GM18517 (cell line): ENCODE data around the gene COL23A1.

Source experiments
- ATAC-seq: cut with Tn5 transposase; IDR thresholded peaks from one replicate; pipeline ENCODE4 v1.9.1; 2021; ENCODE audit warnings: mild to moderate bottlenecking, moderate library complexity; ENCODE audit not compliant: unreplicated experiment

COL23A1 gene

DNA sequence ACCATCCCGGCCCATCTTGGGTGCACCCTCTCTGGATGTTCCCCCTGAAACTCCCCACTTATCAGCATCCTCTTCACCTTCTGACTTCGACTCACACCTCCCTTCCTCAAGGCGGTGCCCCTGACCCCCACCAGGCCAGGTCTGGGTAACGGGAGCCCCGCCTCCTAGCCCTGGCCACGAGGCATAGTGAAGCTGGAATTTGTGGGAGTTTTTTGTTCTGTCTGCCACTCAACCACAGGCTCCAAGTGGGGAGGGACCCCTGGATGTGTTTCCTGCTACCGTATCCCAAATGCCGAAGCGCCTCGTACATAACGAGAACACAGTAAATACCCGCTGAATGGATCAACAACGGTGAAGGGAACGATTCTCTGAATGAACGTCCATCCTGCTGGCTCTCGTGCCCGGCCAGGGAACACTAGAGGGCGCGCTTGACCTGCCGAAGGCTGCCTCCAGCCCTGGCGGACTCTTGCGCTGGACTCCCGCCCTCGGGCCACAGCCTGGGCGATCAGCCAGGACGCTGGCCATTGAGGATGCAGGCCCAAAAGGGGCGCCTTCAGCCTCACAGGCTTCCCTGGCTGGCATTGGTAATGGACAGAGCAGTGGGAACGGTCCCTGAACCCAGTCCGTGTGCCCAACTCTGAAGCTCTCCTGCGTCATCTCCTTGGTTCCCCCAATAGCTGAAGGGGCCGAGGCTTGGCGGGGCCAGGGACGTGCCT, 310.3 kb downstream of the COL23A1 start:
- no peak for ATAC-seq

DNA sequence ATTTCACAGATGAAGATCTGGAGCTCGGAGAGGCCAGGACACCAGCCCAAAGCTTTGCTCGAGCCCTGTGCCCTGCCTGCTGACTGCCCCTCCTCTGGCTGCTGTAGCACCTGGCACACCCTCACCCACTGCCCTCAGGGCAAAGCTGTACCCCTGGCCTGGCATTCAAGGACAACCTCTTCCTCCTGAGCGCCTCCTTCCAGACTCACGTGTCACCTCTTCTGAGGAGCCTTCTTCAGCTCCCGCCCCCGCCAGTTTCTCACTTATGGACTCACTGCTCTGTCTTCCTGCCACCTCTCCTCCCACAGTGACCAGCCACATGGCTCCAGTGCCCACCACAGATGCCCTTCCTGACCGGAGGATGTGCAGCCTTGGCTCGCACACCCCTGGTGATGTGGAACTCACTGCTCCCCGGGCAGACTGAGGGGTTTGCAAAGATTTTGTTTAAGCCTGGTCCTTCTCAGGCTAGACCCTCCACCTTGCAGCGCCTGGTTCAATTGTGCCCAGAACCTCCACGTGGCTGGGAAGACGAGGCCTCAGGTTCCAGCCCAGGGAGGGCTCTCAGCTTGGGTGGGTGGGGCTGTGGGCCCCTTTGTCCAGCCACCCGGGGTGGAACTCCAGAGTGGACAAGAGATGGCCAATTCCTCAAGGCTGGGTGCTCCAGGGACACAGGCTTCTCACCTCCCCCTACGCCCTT, 311.0 kb downstream of the COL23A1 start:
- ATAC-seq: no peak

DNA sequence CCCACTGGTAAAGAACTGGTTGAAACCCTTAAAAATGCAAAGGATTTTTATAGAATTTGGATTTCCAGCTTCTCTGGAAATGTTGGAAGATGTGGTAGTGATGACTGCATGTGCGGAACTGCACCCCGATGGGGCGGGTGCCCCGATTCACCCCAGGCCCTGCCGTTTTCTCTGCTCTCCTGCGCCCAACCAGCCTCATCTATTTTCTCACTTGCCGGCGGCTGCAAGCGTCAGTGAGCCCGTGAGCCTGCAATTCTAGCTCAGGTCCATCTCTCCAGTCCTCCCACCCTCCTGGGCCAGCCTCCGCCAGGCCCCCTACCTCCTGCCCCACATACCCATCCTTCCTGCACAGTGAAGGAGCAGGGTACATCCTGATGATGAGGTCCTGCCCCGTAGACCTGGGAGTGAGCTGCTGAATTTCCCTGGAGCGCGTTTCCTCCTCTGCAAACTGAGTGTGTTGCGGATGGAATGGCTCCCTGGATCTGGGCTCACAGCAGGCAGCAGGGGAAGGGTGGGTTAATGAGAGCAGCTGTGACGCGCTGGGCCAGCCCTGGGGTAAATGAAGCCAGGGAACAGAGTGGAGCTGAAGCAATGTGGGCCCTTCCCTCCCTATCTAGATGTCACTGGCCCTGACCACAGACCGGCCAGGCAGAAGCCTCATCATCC, 311.7 kb downstream of the COL23A1 start:
- ATAC-seq: no peak

DNA sequence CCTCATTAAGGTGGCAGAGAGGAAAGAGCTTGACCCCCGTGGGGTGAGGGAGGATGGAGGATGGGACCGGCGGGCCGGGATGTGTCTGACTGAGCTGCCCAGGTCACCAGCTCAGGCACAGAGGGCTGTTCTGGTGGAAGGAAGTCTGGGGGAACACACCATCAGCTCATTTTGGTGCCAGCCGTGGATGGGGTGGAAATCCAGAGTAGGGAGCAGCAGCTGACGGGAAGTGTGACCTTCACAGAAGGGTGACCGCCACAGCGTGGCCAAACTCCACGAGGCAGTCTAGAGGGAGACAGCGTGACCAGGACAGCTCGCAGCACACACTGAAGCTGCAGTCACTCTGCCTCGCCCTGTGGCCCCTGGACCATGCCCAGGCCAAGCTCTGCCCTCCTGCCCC, 312.3 kb downstream of the COL23A1 start:
- ATAC-seq: no peak

DNA sequence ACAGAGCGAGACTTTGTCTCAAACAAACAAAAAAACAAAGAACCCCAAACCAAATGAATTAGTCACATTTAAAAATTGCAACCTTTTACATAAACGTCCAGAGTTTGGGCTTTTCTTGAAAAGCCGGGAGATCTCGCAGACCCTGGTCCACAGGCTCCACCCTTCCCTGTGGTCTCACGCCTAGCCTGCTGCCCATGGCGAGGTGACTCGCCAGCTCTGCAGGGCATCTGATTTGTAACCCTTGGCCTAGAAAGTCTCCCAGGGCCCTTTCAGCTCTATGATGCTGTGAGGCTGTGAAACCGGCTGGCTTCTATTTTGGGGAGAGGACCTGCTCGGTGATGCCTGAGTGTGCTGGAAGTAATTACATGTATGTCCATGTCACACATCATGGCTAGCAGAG, 312.8 kb downstream of the COL23A1 start:
- ATAC-seq: no peak

DNA sequence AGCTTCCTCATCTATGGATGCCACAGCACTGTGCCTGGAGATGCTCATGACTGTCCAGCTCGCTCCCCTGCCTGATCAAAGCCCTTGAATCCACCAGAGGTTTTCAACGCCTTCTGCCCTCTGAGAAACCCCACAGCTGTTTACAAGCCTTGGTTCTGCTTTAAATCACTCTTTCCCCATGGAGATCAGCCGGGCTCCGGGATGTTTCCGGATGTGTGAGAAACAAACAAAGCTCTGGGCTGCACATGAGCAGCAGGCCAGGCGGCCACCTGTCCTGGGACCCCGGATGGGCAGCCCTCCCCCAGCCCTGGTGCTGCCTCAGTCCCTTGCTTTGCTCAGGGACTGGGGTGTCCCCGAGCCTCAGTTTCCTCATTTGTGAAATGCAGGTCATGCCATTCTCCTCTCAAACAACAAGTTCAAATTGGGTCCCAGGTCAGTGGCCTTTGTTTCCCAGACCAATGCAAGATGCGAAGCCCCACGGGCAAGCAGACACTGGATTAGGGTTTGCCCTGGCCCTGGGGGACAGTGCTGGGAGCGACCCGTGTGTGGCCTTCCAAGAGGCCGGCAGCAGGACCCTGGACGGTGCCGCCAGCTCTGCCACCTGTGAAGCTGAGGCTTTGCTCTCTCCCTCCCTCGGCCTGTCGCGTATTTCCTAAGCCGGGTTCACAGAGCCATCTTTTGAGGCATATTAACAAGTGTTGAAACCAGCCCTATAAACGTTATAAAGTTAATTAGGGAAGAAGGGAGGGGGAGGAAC, 315.2 kb downstream of the COL23A1 start:
- no peak for ATAC-seq

DNA sequence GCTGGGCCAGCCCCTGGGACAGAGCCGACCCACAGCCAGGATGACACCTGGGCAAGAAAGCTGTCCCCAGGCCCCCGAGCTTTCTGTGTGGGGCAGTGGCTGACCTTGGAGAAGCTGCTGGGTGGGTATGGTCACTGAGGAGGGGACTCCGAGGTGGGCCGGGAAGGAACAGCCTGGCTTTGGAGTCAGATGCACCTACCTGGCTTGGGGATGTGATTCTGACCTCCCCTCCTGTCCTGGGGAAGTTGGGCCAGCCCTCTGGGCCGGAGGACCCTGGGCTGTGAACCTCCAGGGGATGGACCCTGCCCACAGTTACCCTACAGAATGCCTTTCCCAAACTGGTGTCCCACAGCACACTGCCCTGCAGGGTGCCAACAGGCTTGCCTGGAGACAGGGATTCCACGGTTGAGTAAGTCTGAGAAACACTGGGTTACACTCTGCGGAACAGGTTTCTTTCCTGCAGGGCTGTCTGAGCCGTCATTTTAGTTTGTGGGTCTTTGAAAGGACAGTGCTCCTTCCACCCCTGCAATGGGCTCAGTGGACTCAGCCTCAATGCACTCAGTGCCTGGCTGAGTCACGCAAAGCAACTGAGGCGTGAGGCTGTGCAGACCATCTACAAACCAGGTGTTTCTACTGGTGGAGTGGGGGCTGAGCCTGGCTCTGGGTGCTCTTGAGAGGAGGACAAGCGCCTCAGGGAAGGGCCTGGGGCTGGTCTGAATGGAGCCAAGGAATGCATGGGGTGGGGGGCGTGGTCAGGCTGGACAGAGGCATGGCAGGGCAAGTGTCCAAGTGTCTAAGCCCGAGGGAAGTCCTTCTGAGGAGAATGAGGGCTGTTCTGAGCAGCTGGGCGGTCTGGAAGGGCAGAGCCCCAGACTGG, 316.3 kb downstream of the COL23A1 start:
- ATAC-seq: no peak

DNA sequence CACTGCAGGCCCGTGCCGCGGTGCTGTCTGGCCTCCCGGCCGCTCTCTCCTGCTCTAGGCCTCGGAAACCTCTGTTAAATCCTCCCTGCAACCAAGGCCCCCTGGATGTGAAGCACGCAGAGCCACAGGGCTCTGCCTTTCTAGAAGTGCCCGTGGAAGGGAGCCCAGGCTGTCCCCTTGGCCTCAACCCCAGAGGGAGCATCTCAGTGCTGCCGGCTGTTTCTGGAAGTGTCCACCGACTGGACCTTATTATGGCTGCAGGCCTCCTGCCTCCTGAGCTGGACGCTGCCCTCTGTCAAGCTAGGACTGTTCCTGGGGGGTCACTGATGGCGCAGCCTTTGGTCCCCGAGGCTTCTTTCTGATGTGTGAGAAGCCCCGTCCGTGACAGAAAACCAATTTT, 317.2 kb downstream of the COL23A1 start:
- no peak for ATAC-seq

DNA sequence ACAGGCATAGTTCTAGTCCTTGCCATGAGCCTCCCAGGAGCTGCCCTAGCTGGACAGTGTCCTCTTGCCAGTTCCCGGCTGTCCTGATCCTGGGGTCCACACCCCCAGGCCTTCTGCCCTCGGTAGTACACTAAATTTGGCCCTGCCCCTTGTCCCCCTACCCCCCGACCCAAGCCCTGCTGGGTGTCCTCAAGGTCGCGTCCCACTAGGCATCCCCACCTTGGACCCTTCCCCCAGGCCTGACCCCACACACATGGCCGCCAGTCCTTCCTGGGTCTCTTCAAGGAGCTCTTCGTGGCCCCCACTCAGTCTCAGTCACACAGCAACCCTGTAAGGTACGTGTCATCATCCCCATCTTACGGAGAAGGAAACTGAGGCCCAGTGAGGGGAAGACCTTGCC, 317.6 kb downstream of the COL23A1 start:
- ATAC-seq: no peak

DNA sequence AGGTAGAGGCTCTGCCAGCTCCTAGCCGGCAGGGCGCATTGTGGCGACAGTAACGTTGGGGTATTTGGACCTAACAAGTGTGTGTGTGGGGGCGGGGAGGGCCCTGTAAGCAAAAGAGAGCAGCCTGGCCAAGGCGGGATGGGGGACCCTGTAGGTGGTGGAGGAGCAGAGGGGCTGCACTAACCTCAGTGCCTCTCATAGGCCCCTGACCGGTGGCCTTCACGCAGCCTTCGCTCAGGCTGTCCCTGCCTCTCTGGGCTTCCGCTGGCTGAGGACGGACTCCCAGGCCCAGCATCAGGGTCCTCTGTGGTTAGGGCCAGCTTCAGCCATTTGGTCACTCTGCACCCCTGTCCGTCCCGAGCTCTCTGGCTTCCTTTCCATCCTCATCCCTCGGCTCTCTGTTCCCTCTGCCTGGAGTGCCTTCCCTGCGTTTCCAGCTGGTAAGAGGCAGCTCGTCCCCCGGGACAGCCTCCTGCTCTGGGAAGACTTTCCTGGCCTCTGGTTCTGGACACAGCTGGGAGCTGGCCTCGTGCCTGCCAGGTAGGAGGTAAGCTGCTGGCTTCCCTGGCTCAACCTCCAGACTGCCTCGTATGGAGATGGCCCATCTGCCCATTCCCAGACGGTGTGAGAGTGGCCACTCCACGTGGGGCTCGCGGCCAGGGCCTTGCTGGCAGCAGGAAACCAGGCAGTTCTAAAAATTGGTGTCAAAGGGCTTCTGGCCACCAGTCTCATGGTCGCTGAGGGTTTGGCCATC, 318.3 kb downstream of the COL23A1 start:
- ATAC-seq: no peak

DNA sequence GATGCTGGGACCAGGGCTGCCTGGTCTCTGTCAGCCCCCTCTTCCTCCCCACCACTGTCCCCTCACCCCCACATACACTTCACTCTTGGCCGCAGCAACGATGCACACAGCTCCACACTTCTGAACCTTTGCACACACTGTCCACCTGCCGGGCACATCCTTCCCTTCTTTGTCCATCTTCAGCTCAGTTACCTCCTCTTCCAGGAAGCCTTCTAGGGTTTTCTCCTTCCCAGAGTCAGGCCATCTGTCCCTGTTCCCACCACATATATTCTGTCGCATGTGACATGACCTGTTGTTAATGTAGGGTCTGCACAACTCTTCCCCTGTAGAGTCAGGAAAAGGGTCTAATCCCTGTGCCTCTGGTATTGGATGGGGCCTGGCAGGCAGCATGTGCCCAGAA, 319.0 kb downstream of the COL23A1 start:
- ATAC-seq: no peak

DNA sequence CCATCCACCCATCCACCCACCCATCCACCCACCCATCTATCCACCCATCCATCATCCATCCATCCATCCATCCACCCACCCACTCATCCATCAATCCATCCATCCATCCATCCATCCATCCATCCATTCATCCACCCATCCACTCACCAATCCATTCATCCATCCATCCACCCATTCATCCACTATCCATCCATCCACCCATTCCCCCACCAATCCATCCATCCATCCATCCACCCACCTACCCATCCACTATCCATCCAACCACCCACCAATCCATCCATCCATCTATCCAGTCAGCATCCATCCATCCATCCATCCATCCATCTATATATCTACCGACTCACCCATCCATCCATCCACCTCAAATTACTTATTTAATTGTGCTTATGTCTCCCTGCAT, 320.7 kb downstream of the COL23A1 start:
- no peak for ATAC-seq

DNA sequence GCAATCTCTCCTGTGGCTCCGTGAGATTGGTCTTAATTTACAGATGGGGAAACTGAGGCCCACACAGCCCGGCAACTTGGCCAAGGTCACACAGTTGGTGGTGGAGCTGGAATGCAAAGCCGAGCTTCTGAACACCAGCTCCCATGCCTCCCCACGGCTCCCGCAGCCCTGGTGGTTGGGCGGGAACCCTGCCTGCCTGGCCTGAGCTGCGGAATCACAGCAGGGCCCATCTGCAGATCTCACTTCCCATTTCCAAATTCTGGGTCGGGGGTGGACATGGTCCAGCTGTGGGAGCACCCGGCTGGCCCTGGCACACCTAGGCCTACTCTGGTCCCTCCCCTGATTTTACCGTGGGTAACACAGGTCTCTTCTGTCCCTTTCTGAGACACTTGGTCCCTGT, 322.3 kb downstream of the COL23A1 start:
- ATAC-seq: no peak

DNA sequence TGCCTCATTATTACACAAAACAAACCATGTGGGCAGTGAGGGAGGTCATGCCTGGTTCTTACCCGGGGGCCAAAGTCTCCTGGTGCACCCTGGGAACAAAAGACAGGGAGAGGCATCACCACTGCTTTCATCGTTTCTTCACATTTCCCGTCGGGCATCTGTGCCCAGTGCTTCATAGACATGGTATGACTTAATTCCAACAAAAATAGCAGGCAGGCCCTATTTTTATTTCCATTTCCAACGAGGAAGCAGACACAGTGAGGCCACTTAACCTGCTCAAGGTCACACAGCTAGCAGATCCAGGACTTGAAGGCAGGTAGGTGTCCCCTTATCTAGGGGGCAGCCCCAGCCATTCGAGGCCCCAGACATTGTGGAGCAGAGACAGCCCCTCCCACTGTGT, 322.9 kb downstream of the COL23A1 start:
- no peak for ATAC-seq

DNA sequence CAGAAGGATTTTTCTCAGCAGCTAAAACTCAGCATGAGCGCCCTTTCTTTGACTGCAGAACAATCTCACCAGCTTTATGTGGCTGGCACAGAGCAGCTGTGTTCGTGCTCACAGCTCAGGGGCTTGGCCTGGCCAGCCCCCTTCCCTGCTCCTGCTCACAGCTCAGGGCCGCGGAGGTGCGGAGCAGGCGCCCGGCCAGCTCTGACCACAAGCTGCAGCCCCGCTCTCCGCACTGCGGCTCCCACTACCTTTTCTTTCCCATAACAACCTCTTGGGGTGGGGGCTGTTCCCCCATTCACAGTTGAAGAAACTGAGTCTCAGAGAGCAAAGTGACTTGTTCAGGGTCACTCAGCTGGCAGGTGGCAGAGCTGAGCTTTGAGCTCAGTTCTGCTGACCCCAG, 323.6 kb downstream of the COL23A1 start:
- no peak for ATAC-seq

DNA sequence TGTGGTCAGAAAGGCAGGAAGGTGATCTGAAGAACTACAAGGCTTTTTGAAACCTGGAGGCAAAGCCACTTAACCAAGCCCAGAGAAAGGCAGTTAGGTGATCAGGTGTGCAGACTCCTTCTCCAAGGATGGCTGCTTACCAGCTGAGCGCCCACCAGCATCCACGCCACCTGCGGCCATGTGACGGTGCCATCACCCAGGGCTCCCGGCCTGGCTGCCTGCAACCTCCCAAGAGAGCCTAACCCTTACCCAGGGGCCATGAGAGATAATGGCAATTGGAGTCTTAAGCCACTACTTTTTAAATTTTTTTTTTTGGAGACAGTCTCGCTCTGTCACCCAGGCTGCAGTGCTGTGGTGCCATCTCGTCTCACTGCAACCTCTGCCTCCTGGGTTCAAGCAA, 324.4 kb downstream of the COL23A1 start:
- ATAC-seq: no peak

DNA sequence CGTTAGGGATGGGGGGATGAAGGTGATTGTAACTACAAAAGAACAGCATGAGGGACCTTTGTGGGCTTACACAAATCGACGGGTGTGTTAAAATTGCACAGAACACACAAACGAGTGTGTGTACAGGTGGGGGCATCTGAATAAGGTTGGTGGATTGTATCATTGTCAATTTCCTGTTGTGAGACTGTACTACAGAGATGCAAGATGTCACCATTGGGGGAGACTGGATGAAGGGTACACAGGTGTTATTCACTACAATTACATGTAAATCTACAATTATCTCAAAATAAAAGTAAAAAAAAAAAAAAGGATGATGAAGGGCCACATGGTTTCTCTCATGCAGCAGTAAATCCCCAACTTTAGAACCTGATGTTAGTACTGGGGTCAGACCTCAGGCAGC, 326.1 kb downstream of the COL23A1 start:
- no peak for ATAC-seq

DNA sequence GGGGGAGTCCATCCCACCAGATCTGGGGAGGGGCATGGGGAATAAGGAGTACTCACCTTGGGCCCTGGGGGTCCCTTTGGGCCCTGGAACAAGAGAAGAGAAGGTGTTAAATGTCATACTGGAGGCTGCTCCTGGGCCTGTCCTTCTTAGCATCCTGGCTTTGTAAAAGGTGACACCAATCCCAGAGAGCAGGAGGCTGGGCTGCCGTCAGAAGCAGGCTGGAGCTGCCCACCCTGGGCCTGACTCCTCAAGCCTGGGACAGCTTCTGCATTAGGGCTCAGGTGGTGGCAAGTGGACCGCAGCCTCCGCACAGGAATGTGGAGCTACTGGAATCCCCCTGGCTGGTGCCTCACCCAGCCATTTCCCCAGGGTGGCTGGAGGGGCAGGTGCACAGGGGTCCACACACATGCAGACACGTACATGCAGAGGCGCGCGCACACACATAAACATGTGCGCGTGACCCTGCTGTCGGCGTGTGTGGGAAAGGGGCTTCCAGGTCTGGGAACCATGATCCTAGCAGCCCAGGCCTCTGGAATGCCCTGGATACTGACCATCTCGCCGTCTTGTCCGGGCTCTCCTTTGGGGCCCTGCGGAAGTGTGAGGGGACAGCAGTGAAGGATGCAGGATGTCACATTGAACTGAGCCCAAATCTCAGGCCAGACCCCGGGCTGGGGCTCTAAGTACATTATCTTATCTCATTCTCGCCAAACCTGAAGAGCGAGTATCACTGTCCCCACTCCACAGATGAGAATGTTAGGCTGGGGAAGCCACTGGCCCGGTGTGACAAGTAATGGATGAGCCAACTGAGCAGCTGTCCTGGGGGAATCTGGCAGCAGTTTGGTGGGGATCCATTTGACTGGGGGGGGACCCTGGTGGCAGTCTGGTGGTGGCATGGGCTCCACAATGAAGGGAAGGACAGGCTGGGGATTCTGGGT, 328.3 kb downstream of the COL23A1 start:
- no peak for ATAC-seq
